Heart right ventricle (tissue), 16 donors: ENCODE results near the gene VSTM2B. TPM values are rescaled to one million over a fixed set of nuclear protein-coding genes. Genes with fewer than 3 reads are reported as not detected.

Experiments used
- ATAC-seq, 8 donors: fragments of 200-7000 bp; cut with Tn5 transposase; one replicate each; pipeline ENCODE4 v1.9.1; 2020; ENCODE audit warnings: mild to moderate bottlenecking in 8 of 8, moderate library complexity in 8 of 8, moderate number of reproducible peaks in 1 of 8
- DNase-seq, 2 donors: peaks; one replicate each; pipeline ENCODE4 v3.0.0-alpha.2; 2020
- H3K27ac ChIP-seq, 10 donors: fragments of 200-600 bp; sonication (generic) in 2 of 10; one replicate each; pipeline versions ENCODE4 v1.5.0 to v1.8.0; 2020 to 2022; ENCODE audit warnings: mild to moderate bottlenecking in 3 of 10
- H3K27me3 ChIP-seq, 7 donors: fragments of 200-600 bp; one replicate each; pipeline ENCODE4 v1.8.0; 2021 to 2022; ENCODE audit warnings: mild to moderate bottlenecking in 2 of 7
- H3K36me3 ChIP-seq, 9 donors: fragments of 200-600 bp; sonication (generic) in 1 of 9; one replicate each; pipeline versions ENCODE4 v1.5.0 to v1.8.0; 2020 to 2022; ENCODE audit warnings: mild to moderate bottlenecking in 2 of 9
- H3K4me1 ChIP-seq, 9 donors: fragments of 200-600 bp; sonication (generic) in 1 of 9; one replicate each; pipeline versions ENCODE4 v1.5.0 to v1.8.0; 2020 to 2022; ENCODE audit warnings: mild to moderate bottlenecking in 4 of 9
- H3K4me3 ChIP-seq, 10 donors: fragments of 200-600 bp; sonication (generic) in 2 of 10; one replicate each; pipeline versions ENCODE4 v1.5.0 to v1.8.0; 2020 to 2022; ENCODE audit warnings: mild to moderate bottlenecking in 7 of 10, moderate library complexity in 2 of 10
- H3K9me3 ChIP-seq, 11 donors: fragments of 200-600 bp in 10 of 11; sonication (generic) in 2 of 11; one replicate each; pipeline versions ENCODE4 v1.5.0 to v1.8.0; 2013 to 2022; ENCODE audit warnings: mild to moderate bottlenecking in 2 of 11, control low read depth in 1 of 11, moderate library complexity in 1 of 11
- CTCF ChIP-seq, 9 donors: fragments of 200-600 bp; sonication (generic) in 2 of 9; IDR thresholded peaks; one replicate each; pipeline versions ENCODE4 v1.5.0 to v1.8.0; 2021 to 2022; ENCODE audit warnings: antibody characterized with exemption in 9 of 9, mild to moderate bottlenecking in 5 of 9, moderate library complexity in 1 of 9
- WGBS, 2 donors: extraction: QIAGEN DNeasy Blood & Tissue Kit; methylation state at CpG; one replicate each; pipeline ENCODE4 v1.1.7; 2013; ENCODE audit warnings: inconsistent platforms in 1 of 2; 5-methylcytosine and 5-hydroxymethylcytosine counted together
- intact Hi-C, 10 donors: fragments of 100-400 bp; cut with DNase I; formaldehyde crosslinking; loops; one replicate each; pipeline versions ENCODE4 v1.11.1 to v1.14.2; 2022
- polyA plus RNA-seq, 2 donors: library from polyadenylated mRNA; stranded (reverse); fragments of 200-250 nt; gene quantifications; one replicate each; pipeline ENCODE4 v1.2.3, GENCODE V29; 2013
- total RNA-seq, 10 donors: library from RNA; stranded (reverse); fragmentation: NEBNext Ultra II Directional in 3 of 10; extraction: Animal tissue kit (Norgen Biotek cat#: 25700) in 3 of 10; gene quantifications; one replicate each; pipeline versions ENCODE4 v1.2.1 to v1.2.4, GENCODE V29; 2021 to 2023
- donor health status: Arrhythmogenic right ventricular cardiomyopathy.
- donor health status: ischemic (EF 13 %, LVEDD 7.1; RV severe dilation, severe dysfunction).
- donor health status: healthy with polysubstance abuse.
- donor health status: DM: no; HTN: yes; CAD: no.
- donor health status: DM: no; HTN: no; CAD: no.
- donor health status: ischemic (EF 25% LVEDD 6.9; RV normal size, moderate dysfunction).
- donor health status: ischemic (EF 25% LVEDD 5.7; RV mildly dilated, moderate dysfunction).
- donor health status: healthy.
- donor health status: DM: yes; HTN: yes; CAD: no.
- donor health status: Ischemic cardiomyopathy.
- donor health status: ischemic (EF 35%, LVEDD 5.7; RV mildly dilated, moderate dysfunction).
- donor health status: nonischemic (EF 11% LVEDD 7.7; RV severe dilation, severe dysfunction).
- donor health status: DM: yes; HTN: yes; CAD: no.
- donor health status: PGD.
- donor health status: ischemic (EF 29% LVEDD 5.4; RV normal size, mild dysfunction).
- donor health status: nonischemic (EF 23%, LVEDD 6.1; RV moderate dilation, normal function).

VSTM2B gene
- total and polyA plus RNA-seq, 12 donors: not detected

- no peak for ATAC-seq
- H3K27ac ChIP-seq: no peak overlapping the region
- intact Hi-C loops: loop anchor here in 2 of 10 donors (10.0 kb wide), 2 partner anchors 240 to 790 kb away; no protein-coding TSS in a partner anchor
- no peaks in the 10 kb centered on the region for H3K9me3 ChIP-seq
- no peaks in the 10 kb centered on the region for H3K36me3 ChIP-seq
- H3K4me3 ChIP-seq: peak overlapping the region in 6 of 10 donors; percentile 8 to 43 (median 21)
- no peak for TF ChIP-seq CTCF (IDR thresholded peaks at IDR 0.05)
- 0 to 1% methylated on average over 77 to 80 of the region's 80 CpGs for WGBS, 2 donors
- no peak for DNase-seq
- peaks cover 6 to 47% (median 40%) of the 10 kb centered on the region in 9 donors for H3K4me1 ChIP-seq
- peaks cover 51 to 100% (median 89%) of the 10 kb centered on the region in 7 donors for H3K27me3 ChIP-seq
Measured at GRCh38 chr19:29524912-29525831, 622 bp upstream of the VSTM2B start.

- H3K27ac ChIP-seq: no peak overlapping the region
- DNase-seq (no peak), ATAC-seq (no peak)
- H3K9me3 ChIP-seq: no peaks in the 10 kb centered on the region
- intact Hi-C loops: loop anchor here in 2 of 10 donors (10.0 kb wide), 2 partner anchors 242 to 792 kb away; no protein-coding TSS in a partner anchor
- no peaks in the 10 kb centered on the region for H3K36me3 ChIP-seq
- H3K27me3 ChIP-seq: peaks cover 54 to 100% (median 99%) of the 10 kb centered on the region in 7 donors
- 1% methylated on average over 68 to 79 of the region's 79 CpGs for WGBS, 2 donors
- peak overlapping the region in 9 of 10 donors; percentile 9 to 43 (median 28) for H3K4me3 ChIP-seq
- TF ChIP-seq CTCF (IDR thresholded peaks at IDR 0.05): no peak
- peaks cover 6 to 47% (median 40%) of the 10 kb centered on the region in 9 donors for H3K4me1 ChIP-seq
Measured at GRCh38 chr19:29526730-29527499, 1.1 kb downstream of the VSTM2B start.

GRCh38 chr19:29527500-29528328, 1.9 kb downstream of the VSTM2B start:
- DNase-seq (no peak), ATAC-seq (peak in 1 of 8 donors; percentile 12)
- WGBS, 2 donors: 10 to 13% methylated on average over 31 of the region's 31 CpGs
- H3K36me3 ChIP-seq: no peaks in the 10 kb centered on the region
- H3K9me3 ChIP-seq: no peaks in the 10 kb centered on the region
- no peak for TF ChIP-seq CTCF (IDR thresholded peaks at IDR 0.05)
- intact Hi-C loops: loop anchor here in 2 of 10 donors (10.0 kb wide), 2 partner anchors 243 to 793 kb away; no protein-coding TSS in a partner anchor
- H3K4me1 ChIP-seq: peaks cover 6 to 47% (median 40%) of the 10 kb centered on the region in 9 donors
- H3K4me3 ChIP-seq: peak overlapping the region in 8 of 10 donors; percentile 3 to 44 (median 32)
- peaks cover 54 to 100% (median 99%) of the 10 kb centered on the region in 7 donors for H3K27me3 ChIP-seq
- no peak overlapping the region for H3K27ac ChIP-seq
